Vagina (tissue), 2 donors: ENCODE results near the gene HUNK.
A peak's percentile ranks its signal among the peaks of the same experiment; 100 is the strongest.

ENCODE experiments used
- CTCF ChIP-seq, 3 experiments: fragments of 450-650 bp in 2 of 3; fragments of 200-600 bp in 1 of 3; sonication (generic) in 1 of 3; IDR thresholded peaks; one replicate each; pipeline ENCODE4 v1.5.1; 2017 to 2019; ENCODE audit warnings: antibody characterized with exemption in 3 of 3, mild to moderate bottlenecking in 2 of 3, moderate library complexity in 2 of 3
- POLR2A ChIP-seq, 2 donors: fragments of 450-650 bp; IDR thresholded peaks; one replicate each; pipeline ENCODE4 v1.6.1; 2017; ENCODE audit warnings: antibody characterized with exemption in 2 of 2, mild to moderate bottlenecking in 2 of 2, moderate library complexity in 2 of 2

GRCh38 chr21:31873696-31874599 is 1.1 kb downstream of the HUNK start:
- TF ChIP-seq CTCF (IDR thresholded peaks at IDR 0.05) (peak in 1 of 3 experiments; percentile 18), POLR2A (IDR thresholded peaks at IDR 0.05) (no peak)
